H9 (cell line): ENCODE measurements around the gene CHRND. TPM values are rescaled to one million over a fixed set of nuclear protein-coding genes. Genes with fewer than 3 reads are reported as not detected.

Experiments
- DNase-seq: peaks from one replicate; pipeline ENCODE4 v3.0.0-alpha.2; 2017
- H2AFZ ChIP-seq: one replicate; pipeline ENCODE4 v1.6.1; 2013; ENCODE audit warnings: mild to moderate bottlenecking, low read length, control low read depth, moderate library complexity
- H2AK5ac ChIP-seq: 2 replicates; pipeline ENCODE4 v1.6.1; 2013; ENCODE audit warnings: low read length, control low read depth, mixed read lengths; ENCODE audit not compliant: insufficient read length
- H2BK120ac ChIP-seq: one replicate; pipeline ENCODE4 v1.6.1; 2013; ENCODE audit warnings: low read depth, mild to moderate bottlenecking, low read length, control low read depth, inconsistent platforms; ENCODE audit not compliant: poor library complexity, severe bottlenecking
- H2BK12ac ChIP-seq: 2 replicates; pipeline ENCODE4 v1.6.1; 2013; ENCODE audit warnings: low read length, control low read depth, mixed read lengths, low read depth; ENCODE audit not compliant: insufficient read length
- H2BK15ac ChIP-seq: 2 replicates; pipeline ENCODE4 v1.6.1; 2013; ENCODE audit warnings: low read depth, low read length, control low read depth
- H2BK20ac ChIP-seq: one replicate; pipeline ENCODE4 v1.6.1; 2013; ENCODE audit warnings: low read depth, mild to moderate bottlenecking, low read length, control low read depth, inconsistent platforms; ENCODE audit not compliant: poor library complexity, severe bottlenecking
- H2BK5ac ChIP-seq: 2 replicates; pipeline ENCODE4 v1.6.1; 2013; ENCODE audit warnings: low read length, control low read depth, mixed read lengths; ENCODE audit not compliant: insufficient read length
- H3K14ac ChIP-seq: 2 replicates; pipeline ENCODE4 v1.6.1; 2013; ENCODE audit warnings: low read length, control low read depth; ENCODE audit not compliant: insufficient read depth
- H3K18ac ChIP-seq: 2 replicates; pipeline ENCODE4 v1.6.1; 2013; ENCODE audit warnings: low read depth, mild to moderate bottlenecking, mixed read lengths, low read length, control low read depth; ENCODE audit not compliant: insufficient read length
- H3K23ac ChIP-seq: 2 replicates; pipeline ENCODE4 v1.6.1; 2013; ENCODE audit warnings: low read length, control low read depth, mixed read lengths, low read depth; ENCODE audit not compliant: insufficient read length
- H3K23me2 ChIP-seq: 2 replicates; pipeline ENCODE4 v1.6.1; 2013; ENCODE audit warnings: low read depth, mild to moderate bottlenecking, mixed read lengths, low read length, control low read depth; ENCODE audit not compliant: insufficient read length, poor library complexity, severe bottlenecking
- H3K27ac ChIP-seq: 2 replicates; pipeline ENCODE4 v1.5.1; 2013; ENCODE audit warnings: low read length, control low read depth, mixed read lengths, low read depth; ENCODE audit not compliant: insufficient read length
- H3K27me3 ChIP-seq: 2 replicates; pipeline ENCODE4 v1.6.1; 2013; ENCODE audit warnings: low read length, control low read depth, inconsistent platforms; ENCODE audit not compliant: insufficient read depth
- H3K4ac ChIP-seq: 2 replicates; pipeline ENCODE4 v1.6.1; 2013; ENCODE audit warnings: low read depth, mild to moderate bottlenecking, control low read depth, inconsistent platforms, low read length, moderate library complexity
- H3K4me1 ChIP-seq: 2 replicates; pipeline ENCODE4 v1.6.1; 2013; ENCODE audit warnings: low read length, control low read depth, inconsistent platforms; ENCODE audit not compliant: insufficient read depth
- H3K4me2 ChIP-seq: 2 replicates; pipeline ENCODE4 v1.6.1; 2013; ENCODE audit warnings: low read length, control low read depth, mixed read lengths; ENCODE audit not compliant: insufficient read length, insufficient read depth
- H3K56ac ChIP-seq: 2 replicates; pipeline ENCODE4 v1.6.1; 2013; ENCODE audit warnings: low read depth, mild to moderate bottlenecking, mixed read lengths, low read length, control low read depth; ENCODE audit not compliant: insufficient read length
- H3K79me1 ChIP-seq: 2 replicates; pipeline ENCODE4 v1.6.1; 2013; ENCODE audit warnings: low read depth, mild to moderate bottlenecking, moderate library complexity, low read length, control low read depth, inconsistent platforms; ENCODE audit not compliant: insufficient read depth, poor library complexity, severe bottlenecking
- H3K79me2 ChIP-seq: 2 replicates; pipeline ENCODE4 v1.6.1; 2013; ENCODE audit warnings: low read length, control low read depth, inconsistent platforms; ENCODE audit not compliant: insufficient read depth
- H3K9ac ChIP-seq: 2 replicates; pipeline ENCODE4 v1.6.1; 2013; ENCODE audit warnings: low read length, control low read depth, mixed read lengths; ENCODE audit not compliant: insufficient read length; ENCODE audit errors: extremely low read depth
- H3K9me3 ChIP-seq: one replicate; pipeline ENCODE4 v1.6.1; 2013; ENCODE audit warnings: low read depth, low read length, inconsistent platforms; ENCODE audit not compliant: control insufficient read depth
- H3T11ph ChIP-seq: one replicate; pipeline ENCODE4 v1.6.1; 2013; ENCODE audit warnings: mild to moderate bottlenecking, low read length, control low read depth, inconsistent platforms
- H4K20me1 ChIP-seq: one replicate; pipeline ENCODE4 v1.6.1; 2013; ENCODE audit not compliant: control insufficient read depth, insufficient read length, insufficient read depth
- H4K5ac ChIP-seq: 2 replicates; pipeline ENCODE4 v1.6.1; 2013; ENCODE audit warnings: low read depth, mild to moderate bottlenecking, mixed read lengths, low read length, control low read depth; ENCODE audit not compliant: insufficient read length
- H4K8ac ChIP-seq: replicated peaks from 2 replicates; pipeline ENCODE4 v1.6.1; 2013; ENCODE audit warnings: low read length, control low read depth, mixed read lengths, low read depth; ENCODE audit not compliant: insufficient read length
- H4K91ac ChIP-seq: 2 replicates; pipeline ENCODE4 v1.6.1; 2013; ENCODE audit warnings: low read depth, mild to moderate bottlenecking, moderate library complexity, mixed read lengths, low read length, control low read depth; ENCODE audit not compliant: insufficient read length
- H3K27ac Mint-ChIP-seq, 3 experiments: 2 replicates in 2 of 3; 3 replicates in 1 of 3; pipeline ENCODE4 v1.8.0; 2020 to 2021; ENCODE audit warnings: mixed read lengths in 3 of 3, mild to moderate bottlenecking in 1 of 3, moderate library complexity in 1 of 3
- H3K27me3 Mint-ChIP-seq: 2 replicates; pipeline ENCODE4 v1.8.0; 2021; ENCODE audit warnings: low read depth, mild to moderate bottlenecking, moderate library complexity, mixed read lengths
- H3K36me3 Mint-ChIP-seq, 3 experiments: 2 replicates in 2 of 3; 3 replicates in 1 of 3; pipeline ENCODE4 v1.8.0; 2020 to 2021; ENCODE audit warnings: low read depth in 3 of 3, mixed read lengths in 3 of 3; ENCODE audit not compliant: insufficient read depth in 1 of 3
- H3K4me1 Mint-ChIP-seq, 2 experiments: 2 replicates each; pipeline ENCODE4 v1.8.0; 2020; ENCODE audit warnings: mixed read lengths in 2 of 2
- H3K4me3 Mint-ChIP-seq, 2 experiments: 2 replicates in 1 of 2; 3 replicates in 1 of 2; pipeline ENCODE4 v1.8.0; 2020 to 2021; ENCODE audit warnings: mild to moderate bottlenecking in 2 of 2, mixed read lengths in 2 of 2, moderate library complexity in 1 of 2
- H3K9me3 Mint-ChIP-seq, 2 experiments: 2 replicates in 1 of 2; 3 replicates in 1 of 2; pipeline ENCODE4 v1.8.0; 2020; ENCODE audit warnings: mild to moderate bottlenecking in 2 of 2, mixed read lengths in 2 of 2, moderate library complexity in 1 of 2
- whole genome bisulfite sequencing: extraction: QIAGEN DNeasy Blood & Tissue Kit; methylation state at CpG from one replicate; pipeline ENCODE4 v1.1.7; 2013; ENCODE audit warnings: missing lambda C conversion rate, low lambda C conversion rate, mixed read lengths; ENCODE audit not compliant: insufficient read length; ENCODE audit errors: extremely low coverage; 5-methylcytosine and 5-hydroxymethylcytosine counted together
- total RNA-seq: library from RNA; stranded (reverse); gene quantifications from 2 replicates; pipeline ENCODE4 v1.2.1, GENCODE V29; 2021
- TF ChIP-seq, protein P1 (sequence below): fragments of 200-600 bp; sonication (generic); conservative IDR thresholded peaks from 3 replicates; pipeline ENCODE4 v1.8.0; 2021; ENCODE audit warnings: antibody characterized with exemption, mild to moderate bottlenecking

CHRND gene
- total RNA-seq, 1 experiment from 2014 or later = not detected

GRCh38 chr2:232524771-232525170, 1.2 kb upstream of the CHRND start:
- Histone ChIP-seq H3K9me3 (no peaks in the 10 kb centered on the region), H3K27me3 (peaks cover 15% of the 10 kb centered on the region), H3K79me2 (no peaks in the 10 kb centered on the region), H4K91ac (no peak overlapping the region), H3K79me1 (no peaks in the 10 kb centered on the region), H3K9ac (no peak overlapping the region), H3K4ac (no peak overlapping the region), H3K4me1 (no peaks in the 10 kb centered on the region), H2BK5ac (no peak overlapping the region), H2BK15ac (no peak overlapping the region), H2BK120ac (no peak overlapping the region), H2BK12ac (no peak overlapping the region), H3K27ac (no peak overlapping the region), H2AFZ (no peak overlapping the region), H4K20me1 (no peaks in the 10 kb centered on the region), H4K8ac (no peak overlapping the region), H3K4me2 (no peak overlapping the region), H2BK20ac (no peak overlapping the region), H3K23ac (no peak overlapping the region), H3K56ac (no peak overlapping the region), H3K14ac (no peak overlapping the region), H3T11ph (no peak overlapping the region), H4K5ac (no peak overlapping the region), H3K18ac (no peak overlapping the region), H3K23me2 (peaks cover 14% of the 10 kb centered on the region), H2AK5ac (no peak overlapping the region)
- Mint-ChIP-seq H3K27ac (no peak overlapping the region), H3K27me3 (peaks cover 78% of the 10 kb centered on the region), H3K9me3 (no peaks in the 10 kb centered on the region), H3K36me3 (peaks cover 0 to 1% (median 0%) of the 10 kb centered on the region in 3 experiments; a peak in 1 of 7 replicates), H3K4me1 (peaks cover 5 to 20% of the 10 kb centered on the region in 2 experiments), H3K4me3 (peak overlapping the region in 1 of 2 experiments; percentile 67; a peak in 2 of 5 replicates)
- no CpG with 5 or more reads among the region's 6 CpGs for WGBS
- DNase-seq = no peak
- TF ChIP-seq, protein P1, sequence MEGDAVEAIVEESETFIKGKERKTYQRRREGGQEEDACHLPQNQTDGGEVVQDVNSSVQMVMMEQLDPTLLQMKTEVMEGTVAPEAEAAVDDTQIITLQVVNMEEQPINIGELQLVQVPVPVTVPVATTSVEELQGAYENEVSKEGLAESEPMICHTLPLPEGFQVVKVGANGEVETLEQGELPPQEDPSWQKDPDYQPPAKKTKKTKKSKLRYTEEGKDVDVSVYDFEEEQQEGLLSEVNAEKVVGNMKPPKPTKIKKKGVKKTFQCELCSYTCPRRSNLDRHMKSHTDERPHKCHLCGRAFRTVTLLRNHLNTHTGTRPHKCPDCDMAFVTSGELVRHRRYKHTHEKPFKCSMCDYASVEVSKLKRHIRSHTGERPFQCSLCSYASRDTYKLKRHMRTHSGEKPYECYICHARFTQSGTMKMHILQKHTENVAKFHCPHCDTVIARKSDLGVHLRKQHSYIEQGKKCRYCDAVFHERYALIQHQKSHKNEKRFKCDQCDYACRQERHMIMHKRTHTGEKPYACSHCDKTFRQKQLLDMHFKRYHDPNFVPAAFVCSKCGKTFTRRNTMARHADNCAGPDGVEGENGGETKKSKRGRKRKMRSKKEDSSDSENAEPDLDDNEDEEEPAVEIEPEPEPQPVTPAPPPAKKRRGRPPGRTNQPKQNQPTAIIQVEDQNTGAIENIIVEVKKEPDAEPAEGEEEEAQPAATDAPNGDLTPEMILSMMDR = no peak
